GM19193 (cell line): ENCODE data around the gene TTLL3.

Experiments used
- POLR2A ChIP-seq: IDR thresholded peaks from 4 replicates; pipeline ENCODE4 v1.6.1; 2011; ENCODE audit not compliant: insufficient read depth, insufficient read length; ENCODE audit errors: extremely low read depth

TTLL3 gene

GRCh38 chr3:9792405-9793160, 17.5 kb upstream of the TTLL3 start, which contains the start of the genes ARPC4 and TADA3:
TSS of gene ARPC4 (plus strand) at chr3:9793082. CDS start at chr3:9793122, 40 bp downstream.
TSS of gene TADA3 (minus strand) at chr3:9792473. CDS start at chr3:9791466, 1,007 bp downstream.
- peak; percentile 92 for TF ChIP-seq POLR2A

GRCh38 chr3:9793161-9793781, 16.8 kb upstream of the TTLL3 start:
- TF ChIP-seq POLR2A = no peak

GRCh38 chr3:9794400-9794799, 15.7 kb upstream of the TTLL3 start:
- no peak for TF ChIP-seq POLR2A

- TF ChIP-seq POLR2A = no peak
Observed at GRCh38 chr3:9795207-9795606, 14.9 kb upstream of the TTLL3 start.

DNA sequence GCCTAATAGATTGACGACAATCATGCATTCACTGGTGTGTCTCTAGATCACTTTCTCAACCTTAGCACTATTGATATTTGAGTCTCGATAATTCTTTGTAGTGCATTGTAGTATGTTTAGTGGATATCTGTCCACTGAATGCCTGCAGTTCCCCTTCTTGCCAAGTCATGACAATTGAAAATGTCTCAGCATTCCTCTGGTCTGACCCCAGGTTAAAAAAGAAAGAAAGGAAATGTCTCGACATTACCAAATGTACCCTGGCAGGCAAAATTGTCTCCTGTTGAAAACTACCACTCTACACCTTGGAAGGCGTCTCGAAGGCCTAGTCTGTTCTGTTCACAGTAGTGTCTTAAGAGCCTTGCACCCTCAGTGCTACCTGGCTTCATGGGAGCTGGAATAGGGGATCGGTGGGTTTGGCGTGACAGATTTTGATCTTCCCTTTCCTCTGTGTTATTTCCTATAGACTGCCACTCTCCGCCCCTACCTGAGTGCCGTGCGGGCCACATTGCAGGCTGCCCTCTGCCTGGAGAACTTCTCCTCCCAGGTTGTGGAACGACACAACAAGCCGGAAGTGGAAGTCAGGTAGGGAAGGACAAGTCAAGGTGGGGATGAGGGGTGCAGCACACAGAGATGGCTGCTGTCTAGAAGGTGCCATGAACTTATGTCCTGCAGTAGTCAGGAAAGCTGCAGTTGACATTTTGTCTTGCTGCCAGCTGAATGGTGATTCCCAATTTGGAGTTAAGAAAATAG, 12.7 kb upstream of the TTLL3 start:
- peak; percentile 17 for TF ChIP-seq POLR2A

DNA sequence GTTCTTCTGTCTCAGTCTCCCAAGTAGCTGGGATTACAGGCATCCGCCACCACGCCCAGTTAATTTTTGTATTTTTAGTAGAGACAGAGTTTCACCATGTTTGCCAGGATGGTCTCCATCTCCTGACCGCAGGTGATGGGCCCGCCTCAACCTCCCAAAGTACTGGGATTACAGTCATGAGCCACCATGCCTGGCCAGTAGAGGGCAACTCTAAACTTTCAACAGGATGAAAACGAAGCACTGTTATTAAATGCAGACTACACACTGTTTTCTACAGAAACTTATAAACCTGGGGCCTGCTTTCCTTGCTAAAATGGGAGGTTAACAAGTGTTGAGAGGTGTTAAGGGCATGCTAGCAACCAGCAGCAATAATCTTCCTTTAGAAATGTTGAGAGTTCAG, 9.5 kb upstream of the TTLL3 start:
- TF ChIP-seq POLR2A = no peak

DNA sequence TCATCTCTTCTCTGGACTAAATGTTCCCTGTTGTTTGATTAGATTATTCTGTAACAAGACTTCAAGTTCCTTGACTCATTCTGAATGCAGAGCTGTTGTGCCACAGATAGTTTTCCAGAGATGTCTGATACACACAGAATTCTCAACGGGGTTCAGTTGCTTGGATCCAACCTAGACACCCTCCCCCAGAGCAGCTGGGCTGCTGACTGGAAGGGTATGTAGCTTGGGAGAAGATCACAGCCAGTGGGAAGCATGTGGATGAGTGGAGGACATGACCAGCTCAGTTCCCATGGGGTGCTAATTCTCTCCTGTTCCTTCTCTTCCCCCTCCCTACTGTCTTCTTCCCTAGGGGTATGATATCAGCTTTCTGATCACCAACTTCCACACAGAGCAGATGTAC, 6.6 kb upstream of the TTLL3 start:
- no peak for TF ChIP-seq POLR2A

- TF ChIP-seq POLR2A = no peak
Observed at GRCh38 chr3:9804996-9805395, 5.1 kb upstream of the TTLL3 start.

GRCh38 chr3:9806137-9806536, 3.9 kb upstream of the TTLL3 start:
- TF ChIP-seq POLR2A = no peak

GRCh38 chr3:9806688-9807589, 3.1 kb upstream of the TTLL3 start:
- no peak for TF ChIP-seq POLR2A

- TF ChIP-seq POLR2A = no peak
Observed at GRCh38 chr3:9807981-9808344, 2.1 kb upstream of the TTLL3 start.

GRCh38 chr3:9808345-9809037, 1.6 kb upstream of the TTLL3 start:
- TF ChIP-seq POLR2A = peak; percentile 11

DNA sequence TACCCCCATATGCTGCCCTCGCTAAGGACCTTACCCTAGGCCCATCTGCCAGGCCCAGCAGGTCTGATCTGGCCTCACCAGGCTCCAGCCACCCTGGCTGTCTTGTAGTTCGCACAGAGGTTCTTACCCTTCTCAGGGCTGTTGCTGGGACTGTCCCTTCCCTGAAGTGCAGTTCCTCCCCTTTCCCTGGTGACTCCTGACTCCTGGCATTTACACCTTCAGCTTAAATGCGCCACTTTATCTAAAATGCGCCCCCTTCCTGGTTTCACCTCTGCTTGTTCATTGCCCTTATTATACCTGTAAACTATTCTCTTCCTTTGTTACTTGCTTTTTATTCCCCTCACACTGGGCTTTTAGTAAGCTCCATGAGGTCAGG, 835 bp upstream of the TTLL3 start:
- no peak for TF ChIP-seq POLR2A

DNA sequence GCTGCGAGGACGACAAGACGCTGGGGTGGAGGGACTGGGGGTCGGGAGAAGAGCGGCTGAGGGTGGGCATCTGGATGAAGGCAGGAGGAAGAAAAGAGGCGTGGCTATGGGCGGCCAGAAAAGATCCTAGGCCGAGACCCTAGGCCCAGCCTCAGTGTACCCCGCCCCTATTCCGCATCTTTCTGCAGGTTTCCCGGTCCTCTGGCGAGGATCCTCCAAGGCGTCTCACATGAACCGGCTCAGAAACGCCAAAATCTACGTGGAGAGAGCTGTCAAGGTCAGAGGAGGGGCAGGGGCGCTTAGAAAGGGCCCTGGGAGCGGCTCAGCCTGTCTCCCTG, 340 bp downstream of the TTLL3 start:
- TF ChIP-seq POLR2A = no peak

DNA sequence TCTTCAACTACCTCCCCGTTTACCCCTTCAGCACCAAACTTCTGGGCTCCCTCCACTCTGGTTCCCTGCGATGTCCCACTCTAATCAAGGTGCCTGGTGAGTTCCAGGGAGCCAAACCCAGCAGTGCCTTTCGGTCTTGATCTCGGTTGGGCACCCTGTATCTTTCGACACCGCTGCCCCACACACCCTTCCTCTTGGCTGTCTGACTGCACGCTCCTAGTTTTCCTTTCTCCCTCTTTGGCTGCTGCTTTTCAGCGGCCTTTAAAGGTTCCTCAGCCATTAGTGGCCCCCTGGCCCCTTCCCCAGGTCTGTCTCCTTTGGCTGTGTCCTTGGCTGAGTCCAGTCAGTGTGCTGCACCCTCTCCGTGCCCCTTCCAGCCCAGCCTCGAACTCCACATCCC, 784 bp downstream of the TTLL3 start:
- TF ChIP-seq POLR2A = no peak

GRCh38 chr3:9812870-9813483, 2.9 kb downstream of the TTLL3 start:
- no peak for TF ChIP-seq POLR2A
